Fibroblast of villous mesenchyme (primary cell): ENCODE measurements around the gene OR2AG1. TPM values are rescaled to one million over a fixed set of nuclear protein-coding genes. Genes with fewer than 3 reads are reported as not detected.

ENCODE experiments used
- DNase-seq: peaks from one replicate; pipeline ENCODE4 v3.0.0-alpha.2; 2010; ENCODE audit warnings: low read depth
- H3K4me3 ChIP-seq: 2 replicates; pipeline ENCODE4 v1.5.1; 2011; ENCODE audit warnings: low read depth, mild to moderate bottlenecking, low read length
- total RNA-seq: library from RNA; depleted of rRNA; stranded (reverse); fragments of >200 nt; gene quantifications from 2 replicates; pipeline ENCODE4 v1.2.3, GENCODE V29; 2012
- TF ChIP-seq, protein P1 (sequence below): IDR thresholded peaks from 2 replicates; pipeline ENCODE4 v1.5.1; 2012; ENCODE audit warnings: low read depth, mild to moderate bottlenecking, low read length; ENCODE audit not compliant: insufficient read depth

OR2AG1 gene
- total RNA-seq, 1 donor = not detected

DNA sequence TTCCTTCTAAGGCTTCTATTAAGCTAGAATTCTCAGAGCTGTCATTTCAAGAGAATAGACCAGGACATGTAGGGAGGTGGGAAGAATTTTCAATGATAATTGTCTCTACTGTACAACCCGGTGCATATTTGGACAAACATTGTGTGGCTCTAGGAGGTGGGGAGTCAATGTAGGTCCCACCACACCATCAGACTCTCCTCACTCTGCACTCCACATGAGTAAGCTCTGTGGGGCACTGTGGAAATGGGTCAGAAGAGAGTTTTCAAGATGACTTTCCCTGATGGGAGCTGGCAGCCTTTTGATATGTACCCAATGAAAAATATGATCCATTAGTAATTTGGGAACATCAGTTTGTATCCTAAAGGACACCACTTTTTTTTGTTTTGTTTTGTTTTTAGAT, 44.2 kb upstream of the OR2AG1 start:
- TF ChIP-seq, protein P1, sequence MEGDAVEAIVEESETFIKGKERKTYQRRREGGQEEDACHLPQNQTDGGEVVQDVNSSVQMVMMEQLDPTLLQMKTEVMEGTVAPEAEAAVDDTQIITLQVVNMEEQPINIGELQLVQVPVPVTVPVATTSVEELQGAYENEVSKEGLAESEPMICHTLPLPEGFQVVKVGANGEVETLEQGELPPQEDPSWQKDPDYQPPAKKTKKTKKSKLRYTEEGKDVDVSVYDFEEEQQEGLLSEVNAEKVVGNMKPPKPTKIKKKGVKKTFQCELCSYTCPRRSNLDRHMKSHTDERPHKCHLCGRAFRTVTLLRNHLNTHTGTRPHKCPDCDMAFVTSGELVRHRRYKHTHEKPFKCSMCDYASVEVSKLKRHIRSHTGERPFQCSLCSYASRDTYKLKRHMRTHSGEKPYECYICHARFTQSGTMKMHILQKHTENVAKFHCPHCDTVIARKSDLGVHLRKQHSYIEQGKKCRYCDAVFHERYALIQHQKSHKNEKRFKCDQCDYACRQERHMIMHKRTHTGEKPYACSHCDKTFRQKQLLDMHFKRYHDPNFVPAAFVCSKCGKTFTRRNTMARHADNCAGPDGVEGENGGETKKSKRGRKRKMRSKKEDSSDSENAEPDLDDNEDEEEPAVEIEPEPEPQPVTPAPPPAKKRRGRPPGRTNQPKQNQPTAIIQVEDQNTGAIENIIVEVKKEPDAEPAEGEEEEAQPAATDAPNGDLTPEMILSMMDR = no peak
- no peak for DNase-seq
- H3K4me3 ChIP-seq = no peak overlapping the region

DNA sequence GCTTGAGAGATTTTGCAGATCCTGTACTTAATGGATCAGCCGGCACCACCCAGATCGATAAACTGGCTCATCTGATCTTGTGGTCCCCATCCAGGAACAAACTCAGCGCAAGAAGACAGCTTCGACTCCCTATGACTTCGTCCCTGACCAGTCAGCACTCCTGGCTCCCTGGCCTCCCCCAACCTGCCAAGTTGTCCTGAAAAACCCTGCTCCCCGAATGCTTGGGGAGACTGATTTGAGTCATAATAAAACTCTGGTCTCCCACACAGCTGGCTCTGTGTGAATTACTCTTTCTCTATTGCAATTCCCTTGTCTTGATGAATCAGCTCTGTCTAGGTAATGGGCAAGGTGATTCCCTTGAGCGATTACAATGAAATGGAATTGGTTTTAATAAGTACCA, 40.6 kb upstream of the OR2AG1 start:
- TF ChIP-seq, protein P1 = no peak
- DNase-seq = no peak
- no peak overlapping the region for H3K4me3 ChIP-seq

DNA sequence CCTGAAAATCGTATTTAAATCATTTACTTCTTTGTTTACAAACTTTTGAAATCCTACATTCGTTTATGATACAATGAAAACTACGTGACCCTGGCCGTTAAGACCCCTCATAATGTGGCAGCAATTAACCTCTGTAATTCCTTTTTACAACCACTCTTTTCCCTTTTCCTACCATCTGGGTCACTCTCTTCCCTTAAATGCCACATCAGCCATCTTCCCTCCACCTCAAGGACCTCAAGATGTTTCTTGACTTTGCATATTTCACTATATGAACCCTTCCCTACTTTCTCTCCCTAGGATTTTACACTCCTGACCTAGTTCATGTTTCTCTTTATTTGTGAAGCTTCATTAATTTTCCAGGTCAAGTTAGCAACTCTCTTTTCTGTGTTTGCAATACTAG, 37.8 kb upstream of the OR2AG1 start:
- no peak for DNase-seq
- TF ChIP-seq, protein P1 = no peak
- H3K4me3 ChIP-seq = no peak overlapping the region

DNA sequence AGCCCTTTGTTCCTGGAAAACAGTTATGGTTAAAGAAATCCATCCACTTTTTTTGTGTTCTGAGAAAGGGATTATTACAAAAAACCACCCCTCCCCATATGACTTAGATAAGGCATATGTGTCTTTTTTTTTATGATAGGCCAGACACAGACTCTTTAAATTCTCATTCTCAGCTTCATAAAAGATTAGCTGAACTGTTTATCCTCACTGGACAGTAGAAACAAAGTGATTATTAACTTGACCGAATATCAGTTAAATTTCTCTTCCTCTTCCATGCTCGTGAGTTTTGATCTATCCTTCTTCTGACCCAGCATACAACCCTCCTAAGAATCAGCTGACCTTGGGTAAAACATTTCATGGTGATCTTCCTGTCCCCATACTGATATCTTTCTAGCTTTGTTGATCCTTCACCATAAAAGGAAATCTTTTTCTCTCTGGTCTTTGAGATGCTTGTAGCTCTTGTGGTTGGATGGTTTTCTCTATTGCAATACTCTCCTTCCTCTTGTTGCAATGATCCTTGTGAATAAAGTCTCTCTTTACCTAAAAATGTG, 37.3 kb upstream of the OR2AG1 start:
- DNase-seq = no peak
- no peak overlapping the region for H3K4me3 ChIP-seq
- TF ChIP-seq, protein P1 = no peak

DNA sequence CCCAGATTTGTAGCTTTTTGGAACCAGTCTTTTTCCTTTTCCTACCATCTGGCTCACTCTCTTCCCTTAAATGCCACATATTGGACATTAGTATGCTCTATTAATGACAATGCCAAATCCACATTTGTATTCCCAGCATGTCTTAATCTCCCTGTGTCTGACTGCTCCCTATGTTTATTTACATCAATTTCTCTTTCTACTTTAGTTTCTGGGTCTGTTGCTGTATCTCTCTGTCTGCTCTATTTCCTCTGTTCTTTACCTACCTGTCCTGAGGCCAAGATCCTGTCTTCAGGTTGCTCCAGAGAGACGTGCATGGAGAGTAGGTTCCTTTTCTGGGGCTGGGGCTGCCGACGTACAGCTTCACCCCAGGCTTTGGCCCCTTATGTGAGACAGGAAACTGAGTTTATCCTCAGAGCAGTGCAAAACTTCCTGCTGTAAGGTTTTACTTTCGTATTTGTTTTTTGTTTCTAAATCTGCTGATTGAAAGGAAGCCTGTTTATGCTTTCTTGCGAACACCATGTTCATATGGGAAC, 36.7 kb upstream of the OR2AG1 start:
- TF ChIP-seq, protein P1 = no peak
- DNase-seq = peak; percentile 10
- H3K4me3 ChIP-seq = no peak overlapping the region

DNA sequence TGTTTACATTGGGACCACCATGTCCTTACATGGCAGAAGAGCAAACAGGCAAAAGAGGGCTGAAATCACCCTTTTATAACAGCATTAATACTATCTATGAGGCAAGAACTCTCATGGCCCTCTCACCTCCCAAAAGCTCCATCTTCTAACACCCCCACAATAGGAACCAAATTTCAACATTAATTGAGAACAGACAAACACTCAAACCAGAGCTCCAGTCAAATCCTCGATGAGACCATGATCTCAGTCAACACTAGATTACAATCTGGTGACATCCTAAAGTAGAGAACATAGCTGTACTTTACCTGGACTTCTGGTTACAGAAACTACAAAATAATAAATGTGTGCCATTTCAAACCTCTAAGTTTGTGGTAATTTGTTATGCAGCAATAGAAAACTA, 36.2 kb upstream of the OR2AG1 start:
- TF ChIP-seq, protein P1 = no peak
- no peak for DNase-seq
- no peak overlapping the region for H3K4me3 ChIP-seq
